ENCODE data around the gene PRTG. TPM values are rescaled to one million over a fixed set of nuclear protein-coding genes. Genes with fewer than 3 reads are reported as not detected.
A peak's percentile ranks its signal among the peaks of the same experiment; 100 is the strongest.

PRTG gene
- total and polyA plus RNA-seq, 2 of the 13 experiments (the other 11 are each of a cell fraction or from before 2014, with no cell fraction given) = 13.2 to 22.3 TPM

DNA sequence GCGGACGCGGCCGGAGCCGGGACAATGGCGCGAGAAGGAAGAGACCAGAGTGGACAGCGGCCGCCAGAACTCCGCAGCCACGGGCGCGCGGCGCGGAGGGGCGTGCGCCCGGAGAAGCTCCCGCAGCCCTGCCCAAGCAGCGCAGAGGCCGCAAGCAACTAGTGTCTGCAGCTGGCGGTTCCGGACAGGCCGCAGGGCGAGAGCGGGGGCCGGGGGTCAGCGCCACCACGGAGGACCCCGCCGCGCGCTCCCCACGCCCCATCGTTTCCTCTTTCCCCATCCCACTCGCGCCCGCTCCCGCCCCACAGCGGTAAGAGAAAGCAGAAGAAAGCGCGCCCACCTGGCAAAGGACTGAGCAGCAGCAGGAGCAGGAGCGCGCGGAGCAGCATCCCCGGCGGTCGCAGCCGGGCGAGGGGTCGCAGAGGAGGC is 440 bp downstream of the PRTG start:
- Histone ChIP-seq H3K36me3 (replicated peaks in 1 of 2; ENCODE audit: control insufficient read depth in 1 of 2, insufficient read depth in 2 of 2, low read length in 2 of 2) (peaks cover 0 to 5% of the 10 kb centered on the region in 2 experiments; a peak in 1 of 5 replicates), H4K20me1 (ENCODE audit: insufficient read depth, low read length) (no peaks in the 10 kb centered on the region), H3K9me3 (ENCODE audit: low read length) (no peaks in the 10 kb centered on the region), H3K9ac (ENCODE audit: insufficient read depth, low read depth, low read length) (peak overlapping the region; percentile 77), H2AFZ (ENCODE audit: low read length) (no peak overlapping the region), H3K4me1 (ENCODE audit: insufficient read depth, low read length) (peaks cover 44% of the 10 kb centered on the region), H3K27ac (ENCODE audit: extremely low read length, insufficient read depth, low read length) (peak overlapping the region; percentile 82), H3K4me3 (replicated peaks in 1 of 3; ENCODE audit: insufficient read depth in 1 of 3, low read depth in 2 of 3, low read length in 3 of 3) (peak overlapping the region; percentile 73 to 81 (median 79)), H3K79me2 (ENCODE audit: insufficient read depth, low read length) (peaks cover 22% of the 10 kb centered on the region), H3K27me3 (ENCODE audit: control insufficient read depth in 1 of 2, insufficient read depth in 2 of 2, low read length in 2 of 2) (no peaks in the 10 kb centered on the region), H3K4me2 (ENCODE audit: low read depth, low read length) (peak overlapping the region; percentile 82)
- in situ Hi-C loops (cut with HindIII; ENCODE audit: extremely low pct_ligation_motif_present, low pct_unique_long_range_greater_than_20kb) = no loop called here
- ChIA-PET CTCF (ENCODE audit: low intra/inter-chr PET ratio, low total read pairs) (no interaction called here), POLR2A (no interaction called here)
- peak; percentile 67 for ATAC-seq
- no peak for DNase-seq (ENCODE audit: low spot score)
- no TSS peak for BruUV-seq (replicated peaks)
- WGBS (ENCODE audit: low lambda C conversion rate) = 2% methylated on average over 8 of the region's 52 CpGs
- no peak for FAIRE-seq
- intact Hi-C loops (cut with micrococcal nuclease; ENCODE audit: unreplicated experiment) = no loop called here
- TF ChIP-seq GABPB1 (CRISPR knock-in tag; IDR thresholded peaks at IDR 0.05) (no peak), RBFOX2 (IDR thresholded peaks at IDR 0.05; ENCODE audit: low read depth, low read length) (no peak; the same call in 1 of the 2 replicates), RFX3 (CRISPR knock-in tag; IDR thresholded peaks at IDR 0.05) (no peak), ZNF264 (CRISPR knock-in tag; IDR thresholded peaks at IDR 0.05) (no peak), CREBL2 (CRISPR knock-in tag; IDR thresholded peaks at IDR 0.05; ENCODE audit: borderline replicate concordance) (no peak; the same call in 1 of the 2 replicates), AHR (CRISPR knock-in tag; IDR thresholded peaks at IDR 0.05) (no peak), ZSCAN21 (CRISPR knock-in tag; IDR thresholded peaks at IDR 0.05; ENCODE audit: borderline replicate concordance) (no peak), CREB3 (CRISPR knock-in tag; IDR thresholded peaks at IDR 0.05) (0 out of 2 replicates have a peak, but pooled peaks have one; percentile 16), TAF15 (IDR thresholded peaks at IDR 0.05; ENCODE audit: low read depth, low read length, poor library complexity, severe bottlenecking) (peak; percentile 17), ZNF776 (CRISPR knock-in tag; IDR thresholded peaks at IDR 0.05) (0 out of 2 replicates have a peak, but pooled peaks have one; percentile 23), ISL2 (CRISPR knock-in tag; IDR thresholded peaks at IDR 0.05) (no peak), ZFAT (CRISPR knock-in tag; conservative IDR thresholded peaks at IDR 0.05) (no peak), ASH2L (IDR thresholded peaks at IDR 0.05; ENCODE audit: insufficient read length, low read depth, low read length) (peak; percentile 52), ZMYM4 (CRISPR knock-in tag; IDR thresholded peaks at IDR 0.05) (no peak; the same call in 1 of the 2 replicates), ZNF772 (CRISPR knock-in tag; IDR thresholded peaks at IDR 0.05) (no peak), SRY (CRISPR knock-in tag; IDR thresholded peaks at IDR 0.05) (0 out of 2 replicates have a peak, but pooled peaks have one; percentile 28), RBM39 (IDR thresholded peaks at IDR 0.05; ENCODE audit: low read depth, low read length, poor library complexity, severe bottlenecking) (no peak), ZNF644 (CRISPR knock-in tag; IDR thresholded peaks at IDR 0.05; ENCODE audit: low read depth) (no peak), DMAP1 (CRISPR knock-in tag; IDR thresholded peaks at IDR 0.05) (0 out of 2 replicates have a peak, but pooled peaks have one; percentile 56), HHEX (CRISPR knock-in tag; IDR thresholded peaks at IDR 0.05) (no peak), ARID2 (CRISPR knock-in tag; IDR thresholded peaks at IDR 0.05; ENCODE audit: borderline replicate concordance) (no peak), NAIF1 (CRISPR knock-in tag; IDR thresholded peaks at IDR 0.05; ENCODE audit: borderline replicate concordance) (0 out of 2 replicates have a peak, but pooled peaks have one; percentile 4)
- TF ChIP-seq, protein P1, sequence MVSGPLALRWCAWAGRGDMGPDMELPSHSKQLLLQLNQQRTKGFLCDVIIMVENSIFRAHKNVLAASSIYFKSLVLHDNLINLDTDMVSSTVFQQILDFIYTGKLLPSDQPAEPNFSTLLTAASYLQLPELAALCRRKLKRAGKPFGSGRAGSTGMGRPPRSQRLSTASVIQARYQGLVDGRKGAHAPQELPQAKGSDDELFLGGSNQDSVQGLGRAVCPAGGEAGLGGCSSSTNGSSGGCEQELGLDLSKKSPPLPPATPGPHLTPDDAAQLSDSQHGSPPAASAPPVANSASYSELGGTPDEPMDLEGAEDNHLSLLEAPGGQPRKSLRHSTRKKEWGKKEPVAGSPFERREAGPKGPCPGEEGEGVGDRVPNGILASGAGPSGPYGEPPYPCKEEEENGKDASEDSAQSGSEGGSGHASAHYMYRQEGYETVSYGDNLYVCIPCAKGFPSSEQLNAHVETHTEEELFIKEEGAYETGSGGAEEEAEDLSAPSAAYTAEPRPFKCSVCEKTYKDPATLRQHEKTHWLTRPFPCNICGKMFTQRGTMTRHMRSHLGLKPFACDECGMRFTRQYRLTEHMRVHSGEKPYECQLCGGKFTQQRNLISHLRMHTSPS (CRISPR knock-in tag; IDR thresholded peaks at IDR 0.05; ENCODE audit: low read depth) = no peak
- TF ChIP-seq, protein P2, sequence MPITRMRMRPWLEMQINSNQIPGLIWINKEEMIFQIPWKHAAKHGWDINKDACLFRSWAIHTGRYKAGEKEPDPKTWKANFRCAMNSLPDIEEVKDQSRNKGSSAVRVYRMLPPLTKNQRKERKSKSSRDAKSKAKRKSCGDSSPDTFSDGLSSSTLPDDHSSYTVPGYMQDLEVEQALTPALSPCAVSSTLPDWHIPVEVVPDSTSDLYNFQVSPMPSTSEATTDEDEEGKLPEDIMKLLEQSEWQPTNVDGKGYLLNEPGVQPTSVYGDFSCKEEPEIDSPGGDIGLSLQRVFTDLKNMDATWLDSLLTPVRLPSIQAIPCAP (CRISPR knock-in tag; IDR thresholded peaks at IDR 0.05; ENCODE audit: low read depth) = no peak

Measured in HepG2 (cell line).